HG02571 (cell line): ENCODE data around the gene PHACTR2.

ENCODE experiments used
- ATAC-seq: cut with Tn5 transposase; IDR thresholded peaks from one replicate; pipeline ENCODE4 v1.9.1; 2021; ENCODE audit warnings: mild to moderate bottlenecking, moderate library complexity; ENCODE audit not compliant: unreplicated experiment

Gene PHACTR2

DNA sequence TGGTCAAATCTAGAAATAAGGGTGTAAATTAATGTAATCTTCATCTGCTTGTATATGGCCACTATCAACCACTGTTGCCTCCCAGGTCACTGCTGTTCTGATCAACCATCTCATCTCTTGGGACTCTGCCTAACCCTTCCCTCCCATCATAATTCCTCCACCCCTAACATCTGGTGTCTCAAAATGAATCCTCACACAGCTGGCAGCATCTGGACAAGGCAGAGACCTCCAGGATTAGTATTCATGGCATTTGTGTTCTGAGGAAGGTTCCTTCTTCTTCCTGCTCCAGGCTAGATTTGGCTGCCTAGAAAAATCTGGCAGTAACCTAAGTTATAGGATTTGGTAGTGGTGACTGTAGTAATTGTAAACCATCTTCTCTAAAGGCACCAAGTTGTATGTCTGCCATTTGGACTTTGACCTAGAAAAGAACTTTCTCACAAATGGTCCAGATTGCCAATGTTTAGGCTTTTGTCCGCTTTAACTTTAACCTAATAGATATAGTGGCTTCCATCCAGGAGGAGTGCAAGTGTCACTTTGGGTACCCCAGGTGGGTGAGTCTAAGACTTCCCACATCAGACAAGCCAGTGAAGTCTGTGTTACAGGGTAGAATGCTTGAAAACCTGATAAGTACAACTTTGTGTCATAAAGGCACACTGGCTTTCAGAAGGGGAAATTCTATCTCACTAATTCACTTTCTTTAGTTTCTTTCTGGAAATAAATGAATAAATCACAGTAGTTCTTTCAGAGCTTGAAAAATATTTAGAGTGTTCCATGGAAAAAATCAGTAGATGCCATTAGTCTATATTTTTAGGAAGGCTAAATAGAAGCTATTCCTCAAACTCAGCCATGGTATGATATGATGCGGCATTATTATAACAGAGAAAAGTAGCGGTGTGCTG lies 3.0 kb upstream of the PHACTR2 start:
- no peak for ATAC-seq

DNA sequence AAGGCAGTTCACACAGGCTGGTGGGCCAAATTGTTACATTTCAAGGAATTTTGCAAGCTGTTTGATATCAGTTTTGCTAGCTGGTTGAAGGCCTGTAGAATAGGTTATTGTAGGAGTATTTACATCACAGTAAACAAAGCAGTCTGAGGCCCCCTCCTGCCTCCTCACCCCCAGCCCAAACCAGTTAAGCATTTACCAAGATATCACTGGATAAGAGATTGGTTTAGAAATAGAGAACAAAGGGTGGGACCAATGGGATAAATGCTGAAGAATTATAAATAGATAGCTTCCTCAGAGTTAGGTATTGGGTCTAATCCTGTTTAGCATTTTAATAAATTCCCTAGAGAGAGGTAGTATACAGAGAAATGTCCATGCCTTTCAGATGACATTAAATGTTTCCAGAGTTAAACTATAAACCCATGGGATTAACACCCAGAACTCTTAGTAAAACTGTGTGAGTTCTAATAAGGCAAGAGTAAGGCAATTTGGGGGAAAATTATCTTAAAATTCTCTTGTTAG lies 2.3 kb upstream of the PHACTR2 start:
- no peak for ATAC-seq

DNA sequence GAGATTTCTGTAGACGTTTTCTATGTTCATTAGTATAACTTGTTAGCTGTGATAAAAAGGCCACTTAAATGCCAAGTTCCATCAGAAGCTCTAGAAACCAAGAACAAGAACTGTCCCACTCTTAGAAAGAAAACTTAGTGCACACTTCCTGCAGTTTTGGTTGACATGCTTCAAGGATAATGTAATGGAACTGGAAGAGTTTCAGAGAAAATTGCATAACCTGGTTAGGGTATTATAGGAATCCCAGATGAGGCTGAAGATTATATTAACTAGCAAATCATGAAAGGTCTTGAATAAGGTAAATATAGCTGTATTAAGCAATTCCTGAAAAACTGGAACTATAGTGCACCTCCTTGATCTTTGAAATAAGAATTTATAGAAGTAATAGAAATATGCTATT lies 1.8 kb upstream of the PHACTR2 start:
- no peak for ATAC-seq

DNA sequence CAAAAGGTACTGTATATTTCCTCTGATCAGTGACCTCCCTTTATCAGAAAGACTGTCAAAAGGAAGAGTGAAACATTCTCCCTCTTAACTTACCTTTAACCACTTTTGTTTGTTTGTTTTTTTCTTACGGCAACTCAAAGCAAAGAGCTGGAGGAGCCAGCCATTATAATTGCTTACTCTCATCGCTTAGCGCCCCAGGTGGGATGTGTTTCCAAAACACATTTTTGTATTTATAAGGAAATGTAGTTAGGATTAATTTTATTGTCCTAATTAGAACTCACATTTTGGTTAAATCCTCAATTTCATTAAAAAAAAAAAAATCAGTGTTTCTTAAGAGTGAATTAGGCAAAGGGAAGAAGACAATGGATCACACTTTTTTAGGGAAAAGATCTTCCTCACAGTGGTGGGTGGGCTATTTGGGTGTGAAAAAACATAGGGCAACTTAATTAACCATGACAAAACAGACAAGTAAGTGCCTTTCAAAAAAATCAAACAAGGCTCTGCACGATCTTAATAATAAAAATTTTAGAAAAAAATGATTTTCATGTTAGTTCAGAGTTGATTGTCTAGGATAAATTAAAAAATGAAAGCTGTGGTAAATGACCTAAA lies 1.2 kb upstream of the PHACTR2 start:
- ATAC-seq, result no peak

DNA sequence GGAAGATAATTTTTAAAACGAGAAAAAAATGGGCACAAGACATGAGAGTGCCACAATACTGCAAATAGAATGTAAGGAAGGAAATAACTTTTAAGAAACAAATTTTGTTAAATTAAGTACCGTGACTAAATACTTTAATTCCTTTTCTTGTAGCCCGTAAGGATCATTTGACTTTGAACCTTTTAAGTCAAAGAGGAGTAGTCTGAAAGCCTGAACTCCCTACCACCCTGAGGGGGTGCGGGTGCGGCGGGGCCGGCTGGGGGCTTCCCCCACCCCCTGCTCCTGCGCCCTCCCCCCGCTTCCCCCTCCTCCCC lies 231 bp upstream of the PHACTR2 start:
- ATAC-seq, result no peak

DNA sequence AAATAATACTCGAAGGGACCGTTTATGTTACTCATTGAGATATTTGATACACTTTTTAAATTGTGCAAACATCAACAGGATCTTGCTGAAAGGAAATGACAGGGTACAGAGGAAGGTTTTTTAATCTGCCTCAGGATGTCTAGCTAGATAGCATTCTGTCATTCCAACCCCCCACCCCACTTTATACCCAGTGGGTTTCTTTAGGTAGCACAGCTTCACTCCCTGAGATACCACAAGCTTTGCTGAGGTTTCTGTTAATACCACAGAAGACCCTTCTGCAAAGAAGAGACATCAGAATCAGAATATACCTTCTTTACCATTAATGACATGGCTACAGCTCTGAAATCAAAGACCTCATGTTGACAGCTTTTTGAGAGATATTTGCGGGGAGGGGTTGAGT lies 1.3 kb downstream of the PHACTR2 start:
- ATAC-seq, result no peak

DNA sequence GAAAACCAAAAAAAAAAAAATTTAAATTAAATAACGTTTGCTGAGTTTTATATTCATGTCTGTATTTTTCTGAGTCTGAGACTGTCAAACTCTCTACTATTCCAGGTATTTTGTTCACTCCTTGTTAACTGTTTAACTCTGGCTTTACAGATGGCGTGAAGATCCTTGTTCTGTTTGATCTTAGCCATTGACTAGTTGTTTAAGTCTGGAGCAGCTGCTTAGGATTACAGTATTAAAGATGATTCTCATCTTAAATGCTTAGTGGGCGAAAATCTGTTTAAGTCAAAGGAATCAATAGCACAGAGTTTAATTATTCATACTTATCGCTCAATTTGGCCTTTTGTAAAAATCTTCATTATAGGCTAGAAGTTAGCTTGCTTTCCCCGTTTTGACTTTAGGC lies 2.4 kb downstream of the PHACTR2 start:
- no peak for ATAC-seq

DNA sequence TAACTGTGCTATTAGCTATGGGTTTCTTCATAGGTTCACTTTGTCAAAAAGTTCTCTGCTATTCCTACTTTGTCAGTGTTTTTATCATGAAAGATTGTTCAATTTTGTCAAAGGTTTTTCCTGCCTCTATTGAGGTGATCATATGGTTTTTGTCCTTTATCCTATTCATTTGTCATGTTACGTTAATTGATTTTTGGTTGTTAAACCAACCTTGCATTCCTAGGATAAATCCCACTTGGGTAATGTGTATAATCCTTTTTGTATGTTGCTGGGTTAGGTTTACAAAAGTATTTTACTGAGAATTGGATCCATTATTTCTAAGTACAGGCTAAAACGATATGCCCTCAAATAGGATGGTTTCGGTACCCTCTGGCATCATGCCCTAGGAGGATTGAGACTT lies 5.0 kb downstream of the PHACTR2 start:
- ATAC-seq, result no peak

DNA sequence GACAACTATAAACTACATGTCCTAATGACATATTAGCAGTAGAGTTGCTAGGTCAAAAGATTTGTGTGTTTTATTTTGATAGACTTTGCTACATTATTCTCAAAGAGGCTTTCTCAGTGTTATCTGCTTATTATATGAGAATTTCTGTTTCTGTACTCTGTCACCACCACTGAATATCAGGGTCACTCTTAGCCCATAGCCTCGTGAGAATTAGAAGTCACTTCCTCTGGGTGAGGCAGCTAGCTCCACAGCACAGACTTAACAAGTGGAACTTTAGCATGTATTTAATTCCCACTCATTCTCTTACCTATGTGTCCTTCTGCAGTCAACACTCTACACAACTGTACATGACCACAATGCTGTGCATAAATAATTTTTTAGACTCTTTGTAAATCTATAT lies 6.7 kb downstream of the PHACTR2 start:
- no peak for ATAC-seq

DNA sequence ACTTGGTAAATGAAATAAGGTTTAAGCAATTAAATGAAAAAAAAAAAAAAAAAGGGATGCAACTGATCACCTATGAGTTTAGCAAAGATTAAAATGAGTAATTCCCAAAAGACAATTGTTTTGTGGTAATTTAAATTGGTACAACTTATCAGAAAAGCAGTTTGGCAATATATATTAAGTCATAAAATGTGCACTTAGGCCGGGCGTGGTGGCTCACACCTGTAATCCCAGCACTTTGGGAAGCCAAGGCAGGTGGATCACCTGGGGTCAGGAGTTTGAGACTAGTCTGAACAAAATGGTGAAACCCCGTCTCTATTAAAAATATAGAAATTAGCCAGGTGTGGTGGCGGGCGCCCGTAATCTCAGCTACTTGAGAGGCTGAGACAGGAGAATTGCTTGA lies 7.9 kb downstream of the PHACTR2 start:
- no peak for ATAC-seq

DNA sequence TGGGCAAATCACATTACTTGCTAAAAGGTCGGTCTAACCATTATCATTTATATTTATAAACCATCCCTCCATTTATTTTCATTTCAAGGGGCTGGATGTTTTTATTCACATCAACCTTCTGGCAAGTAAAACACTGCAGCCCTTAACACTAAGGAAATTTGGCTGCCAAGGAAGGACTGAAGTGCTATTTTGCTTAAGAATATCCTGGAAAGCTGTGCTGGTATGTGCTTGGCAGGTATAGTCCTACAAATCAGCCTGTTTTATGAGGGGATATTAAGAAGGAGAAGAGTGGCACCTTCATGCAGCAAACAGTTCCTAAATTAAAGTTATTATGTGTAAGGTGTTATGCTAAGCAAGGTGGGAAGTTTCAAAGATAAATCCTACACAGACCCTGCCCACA lies 9.8 kb downstream of the PHACTR2 start:
- ATAC-seq, result no peak

DNA sequence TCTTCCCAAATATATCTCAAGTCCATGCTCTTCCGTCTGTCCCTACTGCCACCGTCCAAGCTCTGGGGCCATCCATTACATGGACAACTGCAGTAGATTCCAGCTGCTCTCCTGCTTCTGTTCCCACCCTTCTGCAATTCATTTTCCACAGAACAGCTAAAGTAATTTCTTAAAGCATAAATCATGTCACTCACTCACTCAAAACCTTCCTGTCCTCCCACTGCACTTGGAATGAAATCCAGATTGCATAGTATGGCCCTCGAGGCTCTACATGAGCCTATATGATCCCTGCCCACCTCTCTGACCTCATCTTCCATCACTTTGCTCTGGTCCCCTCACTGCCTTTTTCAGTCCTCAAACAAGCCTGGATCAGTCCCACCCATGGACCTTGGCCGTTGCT lies 10.9 kb downstream of the PHACTR2 start:
- no peak for ATAC-seq

DNA sequence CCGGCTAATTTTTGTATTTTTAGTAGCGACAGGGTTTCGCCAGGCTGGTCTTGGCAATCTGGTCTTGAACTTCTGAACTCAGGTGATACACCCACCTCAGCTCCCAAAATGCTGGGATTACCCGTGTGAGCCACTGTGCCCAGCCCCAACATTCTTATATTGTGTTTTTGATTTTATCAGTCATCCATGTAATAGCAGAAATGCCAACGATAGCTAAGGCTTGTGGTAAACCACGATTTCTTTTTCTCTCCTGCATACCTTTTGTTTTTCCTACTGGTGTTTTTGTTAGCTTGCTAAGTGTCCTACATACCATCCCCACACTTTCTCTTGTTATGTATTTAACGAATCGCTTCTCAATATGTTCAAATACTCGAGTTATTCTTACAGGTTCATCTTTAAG lies 12.1 kb downstream of the PHACTR2 start:
- ATAC-seq, result no peak

DNA sequence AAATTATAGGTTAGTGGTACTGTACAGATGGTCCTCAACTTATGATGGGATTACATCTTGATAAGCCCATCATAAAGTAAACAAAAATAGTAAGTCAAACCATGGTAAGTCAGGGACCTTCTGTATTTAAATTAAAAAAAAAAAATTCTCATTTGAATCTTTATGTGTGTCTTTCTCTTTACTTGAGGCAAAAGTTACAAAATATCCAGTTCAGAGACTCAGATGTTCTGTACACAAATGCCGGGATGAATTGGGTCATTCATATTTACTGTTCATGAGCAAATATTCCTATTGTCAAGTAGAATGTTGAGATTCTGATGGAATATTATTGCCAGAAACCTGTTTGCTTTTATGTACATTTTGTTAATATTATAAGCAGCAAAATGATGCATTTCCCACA lies 13.4 kb downstream of the PHACTR2 start:
- no peak for ATAC-seq

DNA sequence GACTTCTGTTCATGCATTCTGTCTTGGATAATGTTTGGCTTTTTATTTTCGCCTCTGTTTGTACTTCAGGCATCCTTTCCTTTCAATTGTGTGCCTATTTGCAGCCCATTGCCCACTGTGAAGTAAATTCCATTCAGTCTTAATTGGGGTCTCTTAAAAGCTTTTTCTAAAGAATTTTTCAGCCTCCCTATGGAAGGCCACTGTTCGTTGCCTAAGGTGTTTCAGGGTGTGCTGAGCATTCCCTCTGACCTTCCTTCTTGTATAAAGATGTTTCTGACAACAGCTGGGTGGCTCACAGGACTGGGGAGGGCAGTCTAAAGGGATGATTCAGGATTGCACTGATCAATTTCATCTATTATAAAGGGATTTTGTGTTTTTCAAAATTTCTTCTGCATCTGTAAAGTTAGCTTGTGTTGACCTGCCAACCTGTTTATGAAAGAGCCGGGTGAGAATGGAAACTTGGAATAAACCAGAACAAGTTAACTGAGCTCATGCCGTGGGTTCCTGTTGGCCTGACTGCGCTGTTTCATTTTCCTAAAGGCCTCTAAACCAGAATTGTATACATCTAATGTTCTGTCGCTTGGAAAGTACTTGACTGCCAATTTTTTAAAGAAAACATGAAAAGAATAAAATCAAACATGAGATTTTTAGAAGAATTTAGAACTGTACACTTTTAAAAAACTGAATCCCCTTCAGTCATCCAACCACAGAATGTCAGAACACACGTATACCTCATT lies 14.3 kb downstream of the PHACTR2 start:
- no peak for ATAC-seq

DNA sequence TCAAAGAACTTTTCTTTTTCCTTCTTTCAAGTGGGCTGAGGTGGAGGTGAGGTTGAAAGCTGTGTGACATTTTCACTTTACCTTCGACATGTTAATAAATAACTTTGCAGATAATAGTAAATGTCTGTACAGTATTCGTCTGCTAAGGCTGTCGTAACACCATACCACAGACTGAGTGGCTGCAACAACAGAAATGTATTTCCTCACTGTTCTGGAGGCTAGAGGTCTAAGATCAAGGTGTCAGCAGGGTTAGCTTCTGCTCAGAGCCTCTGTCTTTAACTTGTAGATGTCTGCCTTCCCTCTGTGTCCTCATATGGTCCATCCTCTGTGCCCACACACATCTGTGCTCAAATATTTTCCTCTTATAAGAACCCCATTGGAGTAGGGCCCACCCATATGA lies 14.9 kb downstream of the PHACTR2 start:
- ATAC-seq, result no peak

DNA sequence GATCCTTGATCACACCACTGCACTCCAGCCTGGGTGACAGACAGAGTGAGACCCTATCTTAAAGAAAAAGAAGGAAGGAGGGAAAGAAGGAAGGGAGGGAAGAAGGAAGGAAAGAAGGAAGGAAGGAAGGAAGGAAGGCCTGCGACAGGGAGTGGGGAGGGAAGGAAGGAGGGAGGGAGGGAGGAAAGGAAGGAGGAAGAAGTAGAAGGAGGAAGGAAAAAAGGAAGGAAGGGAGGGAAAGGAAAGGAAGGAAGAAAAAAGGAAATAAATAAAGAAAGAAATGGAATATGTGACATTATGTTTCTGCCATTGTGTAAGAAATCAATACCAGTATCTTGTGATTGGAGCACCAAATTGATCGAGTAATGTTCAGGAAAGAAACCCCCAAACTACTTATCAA lies 16.2 kb downstream of the PHACTR2 start:
- ATAC-seq, result no peak

DNA sequence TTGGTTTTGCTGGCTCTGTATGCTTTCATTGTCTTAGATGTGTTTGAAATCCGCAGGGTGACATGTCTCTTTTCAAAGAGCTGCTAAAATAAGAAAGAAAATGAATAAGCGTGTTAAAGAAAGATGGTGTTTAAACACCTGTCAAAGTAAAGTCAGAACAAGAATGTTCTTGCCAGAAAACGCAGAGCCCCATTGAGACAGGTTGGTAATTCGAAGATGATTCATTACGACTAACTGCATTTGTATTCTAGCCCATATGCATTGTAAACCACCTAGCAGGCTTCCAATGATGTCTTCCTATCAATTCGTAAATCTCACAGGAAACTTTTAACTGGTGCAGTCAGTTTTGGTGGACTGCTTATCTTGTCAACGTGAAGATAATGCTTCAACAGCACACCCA lies 16.8 kb downstream of the PHACTR2 start:
- ATAC-seq, result no peak

DNA sequence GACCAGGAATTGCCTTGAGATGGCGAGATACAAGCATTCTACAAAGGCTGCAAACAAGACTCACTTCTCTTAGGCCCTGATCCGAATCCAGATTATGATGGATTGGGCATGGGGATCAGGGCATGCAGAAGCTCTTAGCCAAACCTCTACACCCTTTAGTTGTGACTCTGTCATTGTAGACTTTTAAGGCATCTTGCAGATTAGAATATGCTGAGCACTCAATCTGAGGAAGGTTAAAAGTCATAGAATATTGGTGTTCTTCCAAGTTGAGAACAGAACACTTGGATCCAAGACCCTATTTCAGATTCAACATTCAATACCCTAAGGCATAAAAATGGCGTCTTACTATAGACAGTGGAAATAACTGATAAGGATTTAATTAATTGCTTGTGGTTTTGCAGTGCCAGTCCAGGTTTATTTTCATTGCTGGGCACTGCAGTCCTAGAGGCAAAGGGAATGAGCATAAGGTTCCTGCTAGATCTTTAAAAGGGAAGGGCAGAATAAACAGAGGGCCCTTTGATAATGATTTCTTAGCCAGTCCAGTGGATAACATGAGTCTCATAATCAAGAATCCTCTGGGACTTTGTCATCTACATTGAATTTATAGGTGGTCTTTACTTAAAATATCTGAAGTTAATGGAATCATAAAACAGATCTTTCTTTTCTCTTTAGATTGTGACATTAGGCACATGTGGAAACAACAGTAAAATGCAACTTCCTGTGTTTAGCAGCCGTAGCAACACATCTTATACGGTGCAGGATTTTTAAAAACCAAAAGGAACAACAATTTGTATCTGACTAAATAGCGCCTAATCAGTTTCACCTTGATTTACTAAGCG lies 17.6 kb downstream of the PHACTR2 start:
- ATAC-seq, result no peak

DNA sequence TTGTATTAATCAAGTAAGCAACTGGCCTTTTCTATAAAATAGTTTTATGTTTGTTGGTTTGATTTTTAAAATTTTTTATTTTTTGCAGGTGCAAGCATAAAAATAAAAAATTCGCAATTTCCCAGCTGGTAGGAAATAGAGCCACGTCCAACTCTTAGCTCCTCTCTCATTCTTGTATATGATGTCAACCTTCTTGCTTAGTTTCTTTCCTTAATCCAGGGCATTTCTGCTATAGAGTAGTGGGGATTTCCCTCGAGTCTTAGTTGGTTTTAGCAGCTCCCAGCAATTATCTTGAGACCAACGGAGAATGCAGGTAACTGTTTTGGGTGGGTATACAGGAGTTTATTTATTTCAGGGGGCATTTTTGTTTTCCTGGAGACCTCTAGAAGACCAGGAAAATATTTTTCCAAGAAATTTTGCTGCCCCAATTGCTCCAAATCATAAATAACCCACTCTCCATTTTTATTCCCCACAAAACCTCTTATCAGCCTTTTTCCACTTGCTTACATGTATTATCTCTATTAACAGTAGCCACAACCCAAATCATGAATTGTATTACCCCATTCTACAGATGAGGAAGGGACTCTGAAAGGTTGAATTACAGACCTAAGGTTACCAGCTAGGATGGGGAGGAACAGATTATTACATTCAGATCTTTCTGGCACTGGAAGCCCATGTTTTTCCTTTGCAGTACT lies 18.4 kb downstream of the PHACTR2 start:
- ATAC-seq, result no peak

DNA sequence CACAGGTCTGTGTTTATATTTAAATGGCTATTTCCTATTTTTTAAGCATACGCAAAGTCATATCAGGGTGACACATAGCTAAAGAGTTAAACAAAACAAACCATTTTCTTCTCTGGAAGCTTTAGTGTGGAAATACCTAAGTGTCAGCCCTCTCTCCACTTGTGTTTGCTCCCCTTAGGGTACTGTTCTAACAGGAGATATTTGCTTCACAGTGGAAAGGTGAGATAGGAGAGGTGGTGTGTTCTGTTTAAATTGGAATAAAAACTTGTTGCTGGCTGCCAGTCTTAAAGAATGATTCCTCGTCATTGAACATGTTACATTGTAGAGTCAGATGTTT lies 18.9 kb downstream of the PHACTR2 start:
- ATAC-seq, result no peak
